ENCODE data around the gene PXK.
"Not testable (repeated sequence)": the region's sequence is repeated elsewhere in the genome, so short reads cannot be mapped to it uniquely, and the experiment has no call there.

Gene PXK

DNA sequence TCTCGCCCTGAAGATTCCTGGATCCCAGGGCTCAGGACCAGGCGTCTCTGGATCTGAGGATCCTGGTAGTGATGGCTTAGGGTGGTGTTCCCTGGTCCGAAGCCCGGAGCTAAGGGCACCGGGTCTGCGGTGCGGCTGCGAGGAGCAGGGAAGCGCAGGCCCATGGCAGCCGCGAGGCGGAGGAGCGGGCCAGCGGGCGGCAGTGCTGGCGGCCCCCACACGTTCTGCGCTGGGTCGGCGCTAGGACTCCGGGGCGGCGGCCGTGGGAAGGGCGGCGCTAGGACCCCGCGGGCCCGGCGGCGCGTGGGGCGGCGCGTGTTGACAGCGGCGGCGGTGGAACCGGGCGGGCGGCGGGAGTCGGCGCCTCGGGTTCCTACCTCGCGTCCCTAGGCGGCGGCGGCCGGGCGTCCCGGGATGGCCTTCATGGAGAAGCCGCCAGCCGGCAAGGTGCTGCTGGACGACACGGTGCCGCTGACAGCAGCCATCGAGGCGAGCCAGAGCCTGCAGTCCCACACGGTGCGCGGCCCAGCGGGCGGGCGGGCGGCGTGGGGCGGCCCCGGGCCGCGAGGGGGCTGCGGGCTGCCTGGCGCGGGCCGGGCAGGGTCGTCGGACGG is at the start of gene PXK:
Gene PXK (plus strand): TSS at position 318 of the 614 bp plus-strand sequence. CDS start 97 bp downstream, at position 415.
- DNase-seq (ENCODE audit: low spot score): peak; percentile 78

DNA sequence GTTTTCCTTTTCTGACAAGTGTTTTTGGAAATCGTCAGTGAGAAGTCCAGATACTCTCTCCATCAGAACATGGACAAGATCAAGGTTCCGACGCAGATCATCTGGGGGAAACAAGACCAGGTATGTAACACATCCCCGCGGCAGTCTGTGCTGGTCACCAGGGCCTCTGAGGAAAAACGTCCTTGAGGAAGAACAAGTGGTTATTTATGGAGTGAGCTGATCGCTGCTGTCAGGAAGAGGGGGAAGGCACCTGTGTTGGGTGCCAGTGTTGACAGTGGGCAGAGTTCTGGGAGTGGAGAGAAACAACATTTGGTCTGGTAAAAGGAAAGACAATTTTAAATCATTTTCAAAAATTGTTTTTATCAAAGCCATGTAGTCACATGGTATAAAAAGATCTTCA is 47.4 kb upstream of the PXK start:
- DNase-seq (ENCODE audit: low spot score): no peak

DNA sequence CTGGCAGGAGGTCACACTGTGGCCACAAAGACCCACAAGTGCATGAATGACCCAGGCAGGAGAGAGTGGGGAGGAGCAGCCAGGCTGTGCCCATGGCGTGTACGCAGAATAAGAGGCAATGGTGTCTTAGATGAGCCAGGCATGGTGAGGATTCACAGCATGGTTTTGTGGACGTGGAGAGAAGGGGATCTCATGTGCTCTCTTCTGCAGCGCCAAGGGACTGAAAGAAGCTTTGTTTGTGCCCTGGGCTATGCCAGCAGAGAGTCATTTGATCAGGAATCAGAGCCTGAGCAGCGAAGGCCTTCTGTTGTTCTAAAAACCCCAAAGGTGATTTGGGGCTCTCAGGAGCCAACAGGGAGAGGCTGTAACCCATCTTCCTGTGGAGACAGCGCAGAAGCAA is 45.3 kb upstream of the PXK start:
- DNase-seq (ENCODE audit: low spot score): no peak

DNA sequence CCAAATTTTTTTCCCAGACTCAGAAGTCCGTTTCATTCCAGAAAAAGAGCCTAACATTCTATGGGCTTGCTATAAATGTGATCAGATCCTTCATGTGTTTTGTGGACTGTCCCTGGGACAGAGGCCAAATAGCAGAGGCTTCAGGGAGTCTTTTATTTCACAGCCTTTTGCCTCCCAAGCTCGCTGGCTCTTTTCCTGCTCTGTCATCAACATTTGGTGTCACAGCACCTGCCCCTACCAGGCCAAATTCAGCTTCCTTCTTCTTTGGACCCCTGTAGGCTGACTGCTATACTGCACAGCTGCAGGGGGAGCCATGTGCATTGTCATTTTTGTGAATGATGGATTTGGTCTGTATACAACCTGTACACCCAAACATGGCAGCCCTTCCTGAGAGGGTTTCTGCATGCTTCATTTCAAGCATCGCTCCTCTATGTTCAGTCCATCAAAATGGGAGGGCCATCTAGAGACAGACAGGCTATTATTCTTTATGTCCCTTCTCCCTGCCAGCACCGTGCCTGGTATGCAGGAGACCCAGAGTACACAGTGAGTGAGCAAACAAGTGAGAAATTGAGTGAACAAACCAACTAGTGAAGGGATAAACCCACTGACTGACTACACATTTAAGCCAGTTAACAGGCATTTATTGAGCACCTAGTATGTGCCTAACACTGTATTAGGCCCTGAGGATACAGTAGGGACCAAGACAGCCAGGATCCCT is 44.5 kb upstream of the PXK start:
- DNase-seq (ENCODE audit: low spot score): no peak

DNA sequence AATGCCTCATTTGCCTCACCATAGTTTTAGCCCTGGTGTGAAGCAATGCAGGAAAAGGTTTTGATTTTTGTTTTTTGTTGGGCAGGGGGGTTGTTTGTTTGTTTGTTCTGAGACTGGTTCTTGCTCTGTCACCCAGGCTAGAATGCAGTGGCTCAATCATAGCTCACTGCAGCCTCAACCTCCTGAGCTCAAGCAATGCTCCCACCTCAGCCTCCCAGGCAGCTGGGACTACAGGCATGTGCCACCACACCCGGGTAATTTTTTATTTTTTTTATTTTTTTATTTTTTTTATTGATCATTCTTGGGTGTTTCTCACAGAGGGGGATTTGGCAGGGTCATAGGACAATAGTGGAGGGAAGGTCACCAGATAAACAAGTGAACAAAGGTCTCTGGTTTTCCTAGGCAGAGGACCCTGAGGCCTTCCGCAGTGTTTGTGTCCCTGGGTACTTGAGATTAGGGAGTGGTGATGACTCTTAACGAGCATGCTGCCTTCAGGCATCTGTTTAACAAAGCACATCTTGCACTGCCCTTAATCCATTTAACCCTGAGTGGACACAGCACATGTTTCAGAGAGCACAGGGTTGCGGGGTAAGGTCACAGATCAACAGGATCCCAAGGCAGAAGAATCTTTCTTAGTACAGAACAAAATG is 43.6 kb upstream of the PXK start:
- DNase-seq (ENCODE audit: low spot score): not testable (repeated sequence)

GRCh38 chr3:58290446-58290845 is 42.2 kb upstream of the PXK start:
- DNase-seq (ENCODE audit: low spot score): not testable (repeated sequence)

DNA sequence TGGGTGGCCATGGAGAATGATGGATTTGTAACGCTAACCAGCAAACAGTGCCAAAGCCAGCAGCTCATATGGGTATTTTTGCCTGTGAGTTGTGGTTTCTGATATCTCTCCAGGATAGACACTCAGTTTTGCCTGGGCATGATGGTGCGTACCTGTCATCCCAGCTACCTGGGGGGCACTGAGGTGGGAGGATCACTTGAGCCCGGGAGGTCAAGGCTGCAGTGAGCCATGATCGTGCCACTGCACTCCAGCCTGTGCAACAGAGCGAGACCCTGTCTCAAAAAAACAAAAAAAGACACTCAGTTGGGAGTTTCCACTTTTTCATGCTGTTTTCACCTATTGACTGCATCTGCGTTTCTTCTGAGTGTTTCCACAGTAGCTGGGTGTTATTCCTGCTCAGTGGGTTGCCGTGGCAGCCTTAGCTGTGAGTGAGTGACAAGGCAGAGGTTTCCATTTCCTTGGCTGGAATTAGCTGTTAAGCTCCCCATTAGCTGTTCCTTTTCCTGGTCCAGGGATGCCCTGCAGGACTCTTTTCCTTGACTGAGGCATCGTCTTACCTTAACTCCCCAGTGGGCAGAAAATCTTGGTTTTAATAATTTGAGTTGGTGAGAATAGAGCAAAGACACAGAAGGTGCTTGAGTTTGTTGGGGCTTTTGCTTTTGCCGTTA is 40.9 kb upstream of the PXK start:
- DNase-seq (ENCODE audit: low spot score): no peak

- DNase-seq (ENCODE audit: low spot score): no peak
Measured at GRCh38 chr3:58292866-58293265, 39.8 kb upstream of the PXK start.

DNA sequence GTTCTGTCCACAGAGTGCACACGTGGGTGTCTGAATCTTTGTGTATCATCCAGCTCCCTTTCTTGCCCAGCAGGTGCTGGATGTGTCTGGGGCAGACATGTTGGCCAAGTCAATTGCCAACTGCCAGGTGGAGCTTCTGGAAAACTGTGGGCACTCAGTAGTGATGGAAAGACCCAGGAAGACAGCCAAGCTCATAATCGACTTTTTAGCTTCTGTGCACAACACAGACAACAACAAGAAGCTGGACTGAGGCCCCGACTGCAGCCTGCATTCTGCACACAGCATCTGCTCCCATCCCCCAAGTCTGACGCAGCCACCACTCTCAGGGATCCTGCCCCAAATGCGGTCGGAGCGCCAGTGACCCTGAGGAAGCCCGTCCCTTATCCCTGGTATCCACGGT is 39.2 kb upstream of the PXK start:
- no peak for DNase-seq (ENCODE audit: low spot score)

DNA sequence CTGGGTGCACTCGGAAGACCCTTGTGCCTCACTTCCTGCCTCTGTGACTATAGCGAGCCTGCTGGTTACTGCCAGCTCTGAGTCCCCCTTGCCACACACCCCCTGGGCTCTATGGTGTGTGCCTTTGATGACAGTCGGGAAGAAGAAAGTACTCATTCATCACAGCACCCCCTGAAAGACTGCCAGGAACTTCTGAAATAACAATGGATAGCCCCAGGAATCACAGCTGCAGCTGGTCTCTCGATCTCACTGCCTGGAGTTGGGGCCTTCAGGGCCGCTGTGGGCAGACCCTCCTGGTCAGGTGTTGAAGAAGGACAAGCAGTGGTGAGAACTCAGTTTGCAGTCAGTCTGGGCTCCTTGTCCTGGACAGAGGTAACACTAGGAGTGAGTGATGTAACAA is 36.4 kb upstream of the PXK start:
- no peak for DNase-seq (ENCODE audit: low spot score)

DNA sequence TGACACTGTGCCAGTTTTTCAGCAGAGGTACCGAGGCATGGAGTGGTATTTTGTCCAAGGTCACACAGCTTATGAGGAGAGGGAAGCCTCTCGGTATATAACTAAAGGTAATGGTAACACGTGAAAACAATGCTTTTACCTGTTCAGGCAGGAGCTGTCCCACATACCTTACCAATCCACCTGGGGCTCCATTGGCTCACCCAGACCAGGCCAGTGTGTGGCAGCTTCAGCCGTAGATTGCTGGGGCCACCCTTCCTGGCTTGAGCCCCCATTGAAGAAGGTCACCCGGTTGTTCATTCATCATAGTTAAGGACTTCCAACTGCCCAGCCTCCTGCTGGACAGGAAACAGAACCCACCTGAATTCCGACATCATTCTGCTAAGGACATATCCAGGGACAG is 35.8 kb upstream of the PXK start:
- no peak for DNase-seq (ENCODE audit: low spot score)

DNA sequence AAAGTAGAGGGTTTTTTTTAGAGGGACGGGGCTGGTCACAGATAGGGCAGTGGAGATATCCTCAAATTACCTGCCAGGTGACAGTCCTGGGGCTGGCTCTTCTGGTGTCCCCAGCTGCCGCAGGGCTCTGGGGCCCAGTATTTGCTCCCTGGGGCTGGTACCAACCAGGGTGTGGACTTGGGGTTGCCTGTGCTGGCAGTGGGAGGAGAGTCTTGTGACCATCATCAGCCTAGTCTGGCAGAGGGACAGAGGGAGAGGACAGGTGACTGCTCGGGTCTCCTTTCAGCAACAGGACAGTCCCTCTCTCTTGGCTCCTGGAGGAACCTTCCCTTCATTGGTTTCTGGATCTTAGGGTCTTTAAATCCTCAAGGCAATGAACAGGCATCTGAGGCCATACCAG is 34.5 kb upstream of the PXK start:
- no peak for DNase-seq (ENCODE audit: low spot score)

DNA sequence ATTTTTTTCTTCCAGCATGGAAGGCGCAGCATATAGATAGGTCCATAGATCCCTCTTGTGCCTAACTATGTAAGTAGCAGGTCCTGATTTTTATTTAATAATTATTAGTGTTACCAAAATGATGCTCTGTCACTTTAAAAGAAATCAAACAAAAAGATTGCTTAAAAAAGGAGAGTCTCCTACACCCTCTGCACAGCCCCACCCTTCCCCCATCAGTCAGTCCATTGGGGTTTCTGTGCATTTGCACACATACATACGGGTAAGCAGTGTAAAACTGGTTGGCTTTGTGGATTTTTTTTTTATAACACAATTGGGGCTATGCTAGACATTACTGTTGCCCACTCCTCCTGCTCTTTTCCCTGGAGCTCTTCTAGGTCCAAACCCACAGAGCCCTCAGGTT is 33.6 kb upstream of the PXK start:
- no peak for DNase-seq (ENCODE audit: low spot score)

GRCh38 chr3:58299839-58300516 is 32.7 kb upstream of the PXK start:
- no peak for DNase-seq (ENCODE audit: low spot score)

- DNase-seq (ENCODE audit: low spot score): peak; percentile 98
Measured at GRCh38 chr3:58305882-58306711, 26.6 kb upstream of the PXK start, which contains the start of the genes HTD2 and RPP14. Gene HTD2 (plus strand): TSS chr3:58306520. CDS start chr3:58317614, 11,094 bp downstream. Gene RPP14 (plus strand): TSS chr3:58306245. CDS start chr3:58310330, 4,085 bp downstream.

DNA sequence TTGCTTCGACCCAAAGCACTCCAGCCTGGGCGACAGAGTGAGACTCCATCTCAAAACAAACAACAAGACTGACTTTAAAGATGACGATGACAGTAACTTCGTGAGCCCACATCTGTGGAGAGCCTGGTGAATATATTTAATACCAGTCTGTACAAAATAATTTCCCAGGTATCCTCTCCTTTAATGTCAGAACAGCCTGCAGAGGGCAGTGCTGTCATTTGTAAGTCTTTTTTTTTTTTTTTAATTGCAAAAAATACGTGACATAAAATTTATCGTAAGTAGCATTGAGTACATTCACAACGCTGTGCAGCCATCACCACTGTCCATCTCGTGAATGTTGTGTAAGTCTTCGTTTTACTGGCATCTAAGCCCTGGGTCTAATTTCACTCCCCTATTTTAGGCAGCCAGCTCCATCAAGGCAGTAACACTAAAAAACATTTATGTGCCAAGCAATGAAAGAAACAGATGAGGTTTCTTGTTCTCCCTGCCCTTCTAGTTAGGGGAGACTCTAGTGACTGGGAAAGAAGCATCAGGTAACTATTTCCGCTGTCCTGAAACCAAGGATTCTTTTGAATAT is 25.0 kb upstream of the PXK start:
- peak; percentile 68 for DNase-seq (ENCODE audit: low spot score)

- peak; percentile 35 for DNase-seq (ENCODE audit: low spot score)
Measured at GRCh38 chr3:58308728-58309127, 24.0 kb upstream of the PXK start.

DNA sequence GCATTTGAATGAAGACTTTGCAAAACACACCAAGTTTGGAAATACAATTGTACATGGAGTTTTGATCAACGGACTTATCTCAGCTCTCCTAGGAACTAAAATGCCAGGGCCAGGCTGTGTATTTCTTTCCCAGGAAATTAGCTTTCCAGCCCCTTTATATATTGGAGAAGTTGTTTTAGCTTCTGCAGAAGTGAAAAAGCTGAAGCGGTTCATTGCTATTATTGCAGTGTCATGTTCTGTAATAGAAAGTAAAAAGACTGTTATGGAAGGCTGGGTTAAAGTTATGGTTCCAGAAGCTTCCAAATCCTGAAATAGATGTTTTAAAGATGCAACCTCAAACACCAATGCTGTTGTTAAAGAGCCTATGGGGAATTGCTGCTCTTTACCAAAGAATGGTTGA is 14.9 kb upstream of the PXK start:
- DNase-seq (ENCODE audit: low spot score): no peak

GRCh38 chr3:58321791-58322190 is 10.9 kb upstream of the PXK start:
- DNase-seq (ENCODE audit: low spot score): no peak

- DNase-seq (ENCODE audit: low spot score): no peak
Measured at GRCh38 chr3:58322793-58323192, 9.9 kb upstream of the PXK start.
